SHP77 treated with DMSO at 0.1 percent for 48 hours (cell line): ENCODE results near the gene SLC19A2.

Experiments used
- DNase-seq: peaks from one replicate; lab custom pipeline; 2025; lab: John Stamatoyannopoulos, UW

The SLC19A2 gene

GRCh38 chr1:169475806-169476387 is 9.8 kb downstream of the SLC19A2 start:
- no peak for DNase-seq

- no peak for DNase-seq
These were observed 11.3 kb downstream of the SLC19A2 start for GRCh38 chr1:169474302-169474995.

GRCh38 chr1:169473347-169473746 is 12.4 kb downstream of the SLC19A2 start:
- no peak for DNase-seq

DNA sequence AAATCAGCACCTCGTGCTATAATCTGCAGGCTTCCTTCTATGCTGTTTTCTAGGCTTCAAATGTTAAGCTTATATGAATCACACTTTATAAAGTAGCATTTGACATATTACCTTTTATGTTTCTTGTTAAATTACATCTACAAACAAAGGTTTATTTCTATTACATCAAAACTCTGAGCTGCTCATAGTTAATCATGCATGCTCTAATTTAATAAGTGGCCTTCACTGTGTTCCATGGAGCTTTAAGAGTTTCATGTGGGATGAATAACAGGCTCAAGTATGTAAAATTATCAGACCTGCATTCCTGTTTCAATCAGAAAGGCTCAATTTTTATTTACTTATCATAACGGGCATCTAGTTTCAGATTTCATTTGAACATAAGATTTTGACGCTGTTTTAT is 13.0 kb downstream of the SLC19A2 start:
- no peak for DNase-seq

GRCh38 chr1:169468982-169469381 is 16.8 kb downstream of the SLC19A2 start:
- DNase-seq: no peak

- peak; percentile 8 for DNase-seq
These were observed 19.2 kb downstream of the SLC19A2 start for GRCh38 chr1:169466259-169467230.

GRCh38 chr1:169465281-169465680 is 20.5 kb downstream of the SLC19A2 start:
- DNase-seq: no peak

- no peak for DNase-seq
These were observed 23.4 kb downstream of the SLC19A2 start for GRCh38 chr1:169462385-169462784.

- no peak for DNase-seq
These were observed 24.2 kb downstream of the SLC19A2 start for GRCh38 chr1:169461390-169462000.

GRCh38 chr1:169460191-169460833 is 25.4 kb downstream of the SLC19A2 start:
- no peak for DNase-seq

- no peak for DNase-seq
These were observed 28.3 kb downstream of the SLC19A2 start for GRCh38 chr1:169457443-169457842.

DNA sequence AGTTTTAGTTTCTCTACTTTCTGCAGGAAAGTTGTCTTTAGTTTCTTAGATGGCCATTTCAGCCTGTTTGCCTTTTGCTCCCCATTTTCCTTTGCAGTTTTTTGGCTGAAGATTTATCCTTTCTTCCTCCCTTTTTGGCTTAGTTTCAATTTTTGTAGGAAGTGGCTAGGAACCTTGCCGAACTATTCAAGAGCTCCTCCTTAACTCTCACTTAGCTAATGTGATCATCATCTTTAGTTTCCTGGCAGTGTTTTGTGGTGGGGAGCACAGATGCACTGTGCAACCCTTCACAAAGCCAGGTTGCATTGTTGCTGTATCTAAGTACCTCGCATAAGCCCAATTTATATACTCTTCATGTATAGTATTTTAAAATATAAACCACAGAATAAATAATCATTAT is 29.7 kb downstream of the SLC19A2 start:
- no peak for DNase-seq

DNA sequence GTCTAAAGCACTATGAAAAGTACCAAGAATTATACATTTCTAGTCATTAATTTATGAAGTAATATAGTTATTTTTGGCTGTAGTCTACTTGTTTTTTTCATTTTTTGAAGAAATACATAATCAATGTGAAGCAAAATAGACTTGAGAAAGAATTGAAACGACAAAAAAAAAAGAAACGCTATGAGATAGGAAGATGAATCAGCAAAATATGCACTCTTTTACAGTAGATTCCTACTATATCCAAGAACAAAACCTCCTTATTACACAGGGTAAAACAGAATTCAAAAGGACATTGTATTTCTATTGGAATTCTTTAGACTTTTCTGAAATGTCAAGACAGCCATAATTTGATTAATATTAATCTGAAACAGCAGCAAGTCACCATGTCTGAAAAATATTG is 32.8 kb downstream of the SLC19A2 start:
- no peak for DNase-seq

GRCh38 chr1:169451218-169451824 is 34.4 kb downstream of the SLC19A2 start:
- DNase-seq: no peak

- DNase-seq: no peak
These were observed 41.8 kb downstream of the SLC19A2 start for GRCh38 chr1:169443923-169444322.

DNA sequence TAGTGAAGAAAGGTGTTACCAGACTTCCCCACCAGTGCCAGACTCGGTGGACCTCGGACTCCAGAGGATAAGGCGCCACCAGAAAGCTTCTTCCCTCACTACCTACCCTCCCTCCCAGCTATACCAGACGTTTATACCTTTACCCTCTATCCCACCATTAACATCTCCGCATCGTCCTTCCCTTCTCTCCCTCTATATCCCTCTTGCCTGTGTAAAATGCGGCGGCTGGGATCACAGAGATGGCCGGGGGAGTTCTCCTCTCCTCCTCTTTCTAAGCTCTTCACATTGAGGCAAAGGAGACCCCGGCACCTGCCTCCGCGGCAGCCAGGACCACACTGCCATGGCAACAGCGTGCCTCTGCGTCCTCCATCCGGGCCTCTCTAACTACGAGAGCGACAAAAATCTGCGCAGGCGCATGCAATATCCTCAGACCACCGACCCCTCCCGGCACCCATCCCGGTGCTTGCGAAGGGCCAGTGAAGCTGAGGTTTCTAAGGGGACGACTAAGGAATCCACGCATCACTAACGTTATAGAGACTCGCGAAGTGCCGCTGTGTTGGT is 58.6 kb downstream of the SLC19A2 start, which contains the start of gene CCDC181:
Gene CCDC181 (minus strand): TSS at position 394 of the 561 bp plus-strand sequence. CDS start 2,547 bp downstream, outside the sequence.
- DNase-seq: peak; percentile 88

DNA sequence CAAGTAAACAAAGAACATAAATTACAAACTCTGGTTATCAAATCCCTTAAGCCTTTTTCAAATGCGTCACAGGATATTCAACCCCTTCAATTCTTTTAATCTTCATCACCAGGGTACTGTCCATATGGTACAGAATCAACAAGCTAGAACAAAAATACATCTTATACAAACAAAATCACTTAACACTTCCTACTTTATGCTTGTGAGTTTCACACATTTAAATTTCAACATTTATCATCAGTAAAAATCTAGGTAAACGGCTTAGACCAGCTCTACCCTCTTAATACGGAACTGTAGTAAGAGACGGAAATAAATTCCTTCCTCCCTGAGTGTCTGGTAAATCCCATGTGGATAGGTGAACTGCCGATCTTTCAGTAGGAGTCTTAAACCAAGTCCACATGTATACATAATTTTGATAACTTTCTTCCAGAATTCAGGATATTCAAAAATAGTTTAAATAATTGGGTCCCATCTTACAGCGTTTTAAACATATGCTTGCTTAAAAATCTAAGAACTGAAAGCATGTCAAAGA is 59.5 kb downstream of the SLC19A2 start:
- peak; percentile 17 for DNase-seq

DNA sequence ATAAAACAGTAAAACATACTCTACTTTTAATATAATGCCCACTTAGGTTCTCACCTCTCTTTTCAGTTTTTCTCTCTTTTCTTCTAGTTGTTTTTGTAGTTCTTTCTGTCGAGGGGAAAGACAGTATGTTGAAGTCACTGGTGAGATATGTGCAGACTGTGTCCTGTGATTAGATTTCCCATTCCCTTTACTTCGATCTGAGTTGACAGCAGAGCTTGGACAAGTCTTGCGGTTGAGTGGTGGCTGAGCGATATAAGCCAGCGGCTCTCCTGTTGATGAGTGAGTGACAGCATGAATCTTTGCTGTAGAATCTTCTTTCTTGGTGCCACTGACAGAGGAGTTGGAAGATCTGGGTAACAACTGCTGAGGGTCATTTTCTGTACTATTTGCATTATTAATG is 64.4 kb downstream of the SLC19A2 start:
- DNase-seq: no peak

GRCh38 chr1:169414952-169415351 is 70.8 kb downstream of the SLC19A2 start:
- no peak for DNase-seq
